Measurements from ENCODE around the gene PSEN1. TPM values are rescaled to one million over a fixed set of nuclear protein-coding genes. Genes with fewer than 3 reads are reported as not detected.

PSEN1 gene
- total RNA-seq, 1 experiment from 2014 or later: 49.9 TPM

GRCh38 chr14:73188501-73188911 lies 52.2 kb downstream of the PSEN1 start:
- no peak overlapping the region for H3K23ac ChIP-seq (ENCODE audit: insufficient read length, low read depth, low read length)
- H3K23me2 ChIP-seq (ENCODE audit: insufficient read length, low read depth, low read length, poor library complexity, severe bottlenecking): no peaks in the 10 kb centered on the region
- no peak overlapping the region for H4K5ac ChIP-seq (ENCODE audit: insufficient read length, low read depth, low read length)
- no peak overlapping the region for H2BK5ac ChIP-seq (ENCODE audit: insufficient read length, low read length)
- H4K8ac ChIP-seq (replicated peaks; ENCODE audit: insufficient read length, low read depth, low read length): no peak overlapping the region
- H3K56ac ChIP-seq (ENCODE audit: insufficient read length, low read depth, low read length): no peak overlapping the region
- H4K20me1 ChIP-seq (ENCODE audit: control insufficient read depth, insufficient read depth, insufficient read length): no peaks in the 10 kb centered on the region
- Mint-ChIP-seq H3K36me3 (ENCODE audit: insufficient read depth in 1 of 3, low read depth in 3 of 3) (peaks cover 22 to 66% (median 59%) of the 10 kb centered on the region in 3 experiments; a peak in 6 of 7 replicates), H3K4me3 (no peak overlapping the region), H3K27me3 (ENCODE audit: low read depth) (no peaks in the 10 kb centered on the region), H3K9me3 (peaks cover 6 to 7% of the 10 kb centered on the region in 2 experiments), H3K27ac (peak overlapping the region in 2 of 3 experiments; percentile 21 to 47; a peak in 1 of 7 replicates), H3K4me1 (no peaks in the 10 kb centered on the region)
- no peak overlapping the region for H3K9ac ChIP-seq (ENCODE audit: extremely low read depth, insufficient read length, low read length)
- WGBS (ENCODE audit: extremely low coverage, insufficient read length, low lambda C conversion rate): no CpG with 5 or more reads among the region's 3 CpGs
- no peak overlapping the region for H2AK5ac ChIP-seq (ENCODE audit: insufficient read length, low read length)
- H3K27me3 ChIP-seq (ENCODE audit: insufficient read depth, low read length): no peaks in the 10 kb centered on the region
- H2BK12ac ChIP-seq (ENCODE audit: insufficient read length, low read depth, low read length): no peak overlapping the region
- H3K14ac ChIP-seq (ENCODE audit: insufficient read depth, low read length): no peak overlapping the region
- no peak overlapping the region for H3K18ac ChIP-seq (ENCODE audit: insufficient read length, low read depth, low read length)
- H3K27ac ChIP-seq (ENCODE audit: insufficient read length, low read depth, low read length): no peak overlapping the region
- H3K4ac ChIP-seq (ENCODE audit: low read depth, low read length): no peak overlapping the region
- TF ChIP-seq CTCF (conservative IDR thresholded peaks at IDR 0.05): no peak
- no peak for DNase-seq
- no peaks in the 10 kb centered on the region for H3K79me1 ChIP-seq (ENCODE audit: insufficient read depth, low read depth, low read length, poor library complexity, severe bottlenecking)
- H3K4me1 ChIP-seq (ENCODE audit: insufficient read depth, low read length): no peaks in the 10 kb centered on the region
- H2AFZ ChIP-seq (ENCODE audit: low read length): no peak overlapping the region
- no peak overlapping the region for H4K91ac ChIP-seq (ENCODE audit: insufficient read length, low read depth, low read length)
- no peak overlapping the region for H2BK20ac ChIP-seq (ENCODE audit: low read depth, low read length, poor library complexity, severe bottlenecking)
- H3K4me2 ChIP-seq (ENCODE audit: insufficient read depth, insufficient read length, low read length): no peak overlapping the region
- H3K9me3 ChIP-seq (ENCODE audit: control insufficient read depth, low read depth, low read length): no peaks in the 10 kb centered on the region
- no peak overlapping the region for H2BK120ac ChIP-seq (ENCODE audit: low read depth, low read length, poor library complexity, severe bottlenecking)
- no peak overlapping the region for H3T11ph ChIP-seq (ENCODE audit: low read length)
- no peaks in the 10 kb centered on the region for H3K79me2 ChIP-seq (ENCODE audit: insufficient read depth, low read length)
- H2BK15ac ChIP-seq (ENCODE audit: low read depth, low read length): no peak overlapping the region
